MCF 10A (cell line): ENCODE results near the gene COL3A1. TPM values are rescaled to one million over a fixed set of nuclear protein-coding genes. Genes with fewer than 3 reads are reported as not detected.

ENCODE experiments used
- BruUV-seq: library from RNA; stranded (reverse); fragments of 400-500 nt; replicated peaks from 2 replicates; lab custom pipeline; 2021; lab: Mats Ljungman, UMichigan
- CTCF ChIA-PET: fragments of 300-600 bp; sonication (Branson Sonifier 250); formaldehyde crosslinking; extraction: SDS; loops from one replicate; lab custom pipeline; 2021; ENCODE audit warnings: antibody characterized with exemption, inconsistent platforms; lab: Yijun Ruan, JAX
- POLR2A ChIA-PET: fragments of 300-600, 350-650 bp; sonication (Branson Sonifier 250); formaldehyde crosslinking; extraction: SDS; loops from one replicate; lab custom pipeline; 2020; ENCODE audit warnings: antibody characterized with exemption, inconsistent platforms; lab: Yijun Ruan, JAX
- DNase-seq: peaks from one replicate; pipeline ENCODE4 v3.0.0-alpha.2; 2018; ENCODE audit not compliant: unreplicated experiment
- H3K27ac Mint-ChIP-seq: one replicate; pipeline ENCODE4 v1.8.0; 2022; ENCODE audit warnings: mild to moderate bottlenecking, low read depth, mixed read lengths; ENCODE audit not compliant: unreplicated experiment
- H3K27me3 Mint-ChIP-seq: one replicate; pipeline ENCODE4 v1.8.0; 2022; ENCODE audit warnings: mixed read lengths; ENCODE audit not compliant: insufficient read depth, unreplicated experiment
- H3K36me3 Mint-ChIP-seq: one replicate; pipeline ENCODE4 v1.8.0; 2022; ENCODE audit warnings: mild to moderate bottlenecking, moderate library complexity, mixed read lengths; ENCODE audit not compliant: insufficient read depth, unreplicated experiment
- H3K4me1 Mint-ChIP-seq: one replicate; pipeline ENCODE4 v1.8.0; 2022; ENCODE audit warnings: mixed read lengths; ENCODE audit not compliant: insufficient read depth, unreplicated experiment
- H3K4me3 Mint-ChIP-seq: one replicate; pipeline ENCODE4 v1.8.0; 2022; ENCODE audit warnings: mild to moderate bottlenecking, moderate library complexity, mixed read lengths; ENCODE audit not compliant: unreplicated experiment
- H3K9me3 Mint-ChIP-seq: one replicate; pipeline ENCODE4 v1.8.0; 2022; ENCODE audit warnings: mixed read lengths; ENCODE audit not compliant: unreplicated experiment
- CTCF ChIP-seq: fragments of 200-600 bp; IDR thresholded peaks from one replicate; pipeline ENCODE4 v1.8.0; 2022; ENCODE audit warnings: antibody characterized with exemption, mild to moderate bottlenecking; ENCODE audit not compliant: unreplicated experiment
- intact Hi-C: fragments of 100-400 bp; cut with micrococcal nuclease; formaldehyde crosslinking; loops from 2 replicates; pipeline ENCODE4 v1.14.1; 2022
- total RNA-seq: library from RNA; stranded (reverse); gene quantifications from 2 replicates; pipeline ENCODE4 v1.2.3, GENCODE V29; 2022

The COL3A1 gene
- total RNA-seq, 1 experiment from 2014 or later: not detected

GRCh38 chr2:188984065-188984491, 9.9 kb downstream of the COL3A1 start:
- peak; percentile 45 for TF ChIP-seq CTCF
- Mint-ChIP-seq H3K27ac (no peak overlapping the region), H3K4me3 (no peak overlapping the region), H3K36me3 (no peaks in the 10 kb centered on the region), H3K27me3 (no peaks in the 10 kb centered on the region), H3K4me1 (no peaks in the 10 kb centered on the region), H3K9me3 (no peaks in the 10 kb centered on the region)
- ChIA-PET CTCF (interaction anchor here (0.5 to 5.5 kb wide), 29 partner anchors 8 to 470 kb away, joined by 3 to 176 read pairs (median 4); partner anchors contain the start of gene COL3A1), POLR2A (interaction anchor here (0.7 to 2.1 kb wide), 4 partner anchors 411 to 475 kb away, joined by 3 to 10 read pairs (median 4); no protein-coding TSS in a partner anchor)
- DNase-seq: peak; percentile 48
- no TSS peak for BruUV-seq
- intact Hi-C loops: loop anchor here (1.0 to 10.0 kb wide), 3 partner anchors 361 to 460 kb away; no protein-coding TSS in a partner anchor

- BruUV-seq: no TSS peak
- H3K4me1 Mint-ChIP-seq: no peaks in the 10 kb centered on the region
- TF ChIP-seq CTCF: no peak
- intact Hi-C loops: loop anchor here (1.0 to 10.0 kb wide), 3 partner anchors 360 to 460 kb away; no protein-coding TSS in a partner anchor
- ChIA-PET POLR2A (interaction anchor here (0.7 to 2.1 kb wide), 3 partner anchors 412 to 459 kb away, joined by 3 to 10 read pairs (median 4); no protein-coding TSS in a partner anchor), CTCF (interaction anchor here (0.5 to 5.5 kb wide), 22 partner anchors 8 to 638 kb away, joined by 3 to 176 read pairs (median 4); no protein-coding TSS in a partner anchor)
- no peaks in the 10 kb centered on the region for H3K9me3 Mint-ChIP-seq
- peak; percentile 23 for DNase-seq
- no peaks in the 10 kb centered on the region for H3K36me3 Mint-ChIP-seq
- H3K27me3 Mint-ChIP-seq: no peaks in the 10 kb centered on the region
- H3K4me3 Mint-ChIP-seq: no peak overlapping the region
- no peak overlapping the region for H3K27ac Mint-ChIP-seq
Measured at GRCh38 chr2:188984680-188985079, 10.5 kb downstream of the COL3A1 start.

DNA sequence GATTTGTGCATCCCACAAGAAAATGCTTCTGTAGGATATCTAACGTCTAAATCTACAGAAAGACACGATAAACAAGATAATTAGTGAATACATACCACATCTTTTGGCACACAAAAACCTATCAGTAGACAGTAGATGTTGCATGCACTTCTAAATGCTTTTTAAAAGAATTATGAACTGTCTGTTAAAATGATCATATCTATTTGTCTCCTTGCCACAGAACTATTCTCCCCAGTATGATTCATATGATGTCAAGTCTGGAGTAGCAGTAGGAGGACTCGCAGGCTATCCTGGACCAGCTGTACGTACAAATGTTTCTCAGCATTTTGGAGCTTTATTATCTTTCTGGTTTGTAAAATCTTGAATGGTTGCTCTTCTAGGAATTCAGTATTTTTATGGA, 12.7 kb downstream of the COL3A1 start:
- Mint-ChIP-seq H3K36me3 (no peaks in the 10 kb centered on the region), H3K27ac (no peak overlapping the region), H3K9me3 (no peaks in the 10 kb centered on the region), H3K27me3 (no peaks in the 10 kb centered on the region), H3K4me3 (no peak overlapping the region), H3K4me1 (no peaks in the 10 kb centered on the region)
- ChIA-PET CTCF (interaction anchor here (0.6 to 1.0 kb wide), 3 partner anchors 20 to 1177 kb away, joined by 3 read pairs; no protein-coding TSS in a partner anchor), POLR2A (no interaction called here)
- no peak for DNase-seq
- intact Hi-C loops: loop anchor here (10.0 kb wide), 1 partner anchor 358 kb away; no protein-coding TSS in a partner anchor
- no peak for TF ChIP-seq CTCF
- BruUV-seq: no TSS peak

DNA sequence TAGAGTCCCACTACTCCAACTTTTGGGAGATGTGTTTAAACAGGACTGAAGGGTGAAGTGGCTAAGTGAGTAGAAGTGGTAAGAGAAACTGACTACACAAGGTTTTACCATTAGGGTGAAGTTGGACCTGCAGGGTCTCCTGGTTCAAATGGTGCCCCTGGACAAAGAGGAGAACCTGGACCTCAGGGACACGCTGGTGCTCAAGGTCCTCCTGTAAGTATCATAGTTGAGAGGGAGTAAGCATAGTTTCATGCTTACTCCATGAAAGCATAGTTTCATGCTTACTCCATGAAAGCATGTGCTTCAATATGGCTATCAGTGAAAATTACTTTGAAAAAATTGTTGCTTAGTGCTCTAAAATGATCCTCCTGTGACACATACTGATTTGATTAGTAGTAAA, 19.1 kb downstream of the COL3A1 start:
- Mint-ChIP-seq H3K4me1 (no peaks in the 10 kb centered on the region), H3K36me3 (no peaks in the 10 kb centered on the region), H3K9me3 (no peaks in the 10 kb centered on the region), H3K27ac (no peak overlapping the region), H3K4me3 (no peak overlapping the region), H3K27me3 (no peaks in the 10 kb centered on the region)
- ChIA-PET POLR2A (no interaction called here), CTCF (interaction anchor here (0.7 kb wide), 1 partner anchor 18 kb away, joined by 3 read pairs; no protein-coding TSS in a partner anchor)
- TF ChIP-seq CTCF: no peak
- no TSS peak for BruUV-seq
- intact Hi-C loops: no loop called here
- no peak for DNase-seq
